Naive thymus-derived CD4-positive, alpha-beta T cell (primary cell): ENCODE results near the gene BEAN1. TPM values are rescaled to one million over a fixed set of nuclear protein-coding genes. Genes with fewer than 3 reads are reported as not detected.
A peak's percentile ranks its signal among the peaks of the same experiment; 100 is the strongest.

ENCODE experiments used
- ATAC-seq: fragments of 150-1000 bp; cut with Tn5 transposase; 2 replicates; pipeline ENCODE4 v1.10.0; 2021; ENCODE audit warnings: mild to moderate bottlenecking, moderate library complexity
- CTCF ChIA-PET: fragments of 350-600 bp; sonication (Branson Sonifier 250); formaldehyde crosslinking; loops from one replicate; lab custom pipeline; 2021; ENCODE audit warnings: antibody characterized with exemption; lab: Charles Lee
- POLR2A ChIA-PET: fragments of 350-600 bp; sonication (Branson Sonifier 250); formaldehyde crosslinking; loops from one replicate; lab custom pipeline; 2021; ENCODE audit warnings: antibody characterized with exemption, inconsistent platforms; lab: Charles Lee
- DNase-seq, 9 donors: peaks; one replicate each; pipeline versions ENCODE4 v3.0.0 to v3.0.0-alpha.2; 2020 to 2022; ENCODE audit warnings: mixed read lengths in 1 of 9
- H3K27ac ChIP-seq: one replicate; pipeline ENCODE4 v1.7.0; 2013; ENCODE audit warnings: mild to moderate bottlenecking, low read depth, low read length, moderate library complexity
- H3K27me3 ChIP-seq, 2 donors: one replicate each; pipeline ENCODE4 v1.7.0; 2013; ENCODE audit warnings: low read length in 2 of 2, mild to moderate bottlenecking in 2 of 2, moderate library complexity in 2 of 2; ENCODE audit not compliant: control insufficient read depth in 2 of 2, insufficient read depth in 2 of 2
- H3K36me3 ChIP-seq, 3 experiments: 1 replicate in 2 of 3; 2 replicates in 1 of 3; pipeline ENCODE4 v1.7.0; 2013; ENCODE audit warnings: low read length in 3 of 3, mild to moderate bottlenecking in 3 of 3, moderate library complexity in 1 of 3; ENCODE audit not compliant: insufficient read depth in 3 of 3, control insufficient read depth in 2 of 3
- H3K4me1 ChIP-seq, 2 donors: one replicate each; pipeline ENCODE4 v1.7.0; 2013; ENCODE audit warnings: low read length in 2 of 2, mild to moderate bottlenecking in 2 of 2, moderate library complexity in 1 of 2; ENCODE audit not compliant: control insufficient read depth in 2 of 2, insufficient read depth in 2 of 2
- H3K4me3 ChIP-seq: 2 replicates; pipeline ENCODE4 v1.7.0; 2013; ENCODE audit warnings: mild to moderate bottlenecking, low read length
- H3K9me3 ChIP-seq, 3 experiments: 1 replicate in 2 of 3; 2 replicates in 1 of 3; pipeline ENCODE4 v1.7.0; 2013; ENCODE audit warnings: low read length in 3 of 3; ENCODE audit not compliant: control insufficient read depth in 2 of 3
- H3K27ac Mint-ChIP-seq, 9 donors: one replicate each; pipeline ENCODE4 v1.8.0; 2020 to 2022; ENCODE audit warnings: mixed read lengths in 9 of 9, mild to moderate bottlenecking in 8 of 9, moderate library complexity in 5 of 9, inconsistent platforms in 2 of 9
- H3K27me3 Mint-ChIP-seq, 5 donors: one replicate each; pipeline ENCODE4 v1.8.0; 2021 to 2022; ENCODE audit warnings: mixed read lengths in 5 of 5, mild to moderate bottlenecking in 1 of 5
- H3K36me3 Mint-ChIP-seq, 5 donors: one replicate each; pipeline ENCODE4 v1.8.0; 2020 to 2022; ENCODE audit warnings: mixed read lengths in 5 of 5, mild to moderate bottlenecking in 3 of 5, inconsistent platforms in 1 of 5
- H3K4me1 Mint-ChIP-seq, 7 donors: one replicate each; pipeline ENCODE4 v1.8.0; 2020 to 2022; ENCODE audit warnings: mixed read lengths in 7 of 7, mild to moderate bottlenecking in 3 of 7, inconsistent platforms in 1 of 7
- H3K4me3 Mint-ChIP-seq, 10 donors: one replicate each; pipeline ENCODE4 v1.8.0; 2020 to 2022; ENCODE audit warnings: mild to moderate bottlenecking in 10 of 10, mixed read lengths in 10 of 10, moderate library complexity in 6 of 10, inconsistent platforms in 2 of 10
- H3K9me3 Mint-ChIP-seq, 11 donors: one replicate each; pipeline ENCODE4 v1.8.0; 2020 to 2022; ENCODE audit warnings: mixed read lengths in 11 of 11, mild to moderate bottlenecking in 4 of 11, inconsistent platforms in 1 of 11, moderate library complexity in 1 of 11
- intact Hi-C, 2 donors: fragments of 100-400 bp; cut with micrococcal nuclease; formaldehyde crosslinking; loops; one replicate each; pipeline ENCODE4 v1.15.1; 2023
- polyA plus RNA-seq, 2 donors: library from polyadenylated mRNA; unstranded; fragments of 300-500 nt; fragmentation: Illumina TruSeq; gene quantifications; one replicate each; pipeline ENCODE4 v1.2.3, GENCODE V29; 2021
- total RNA-seq, 6 experiments: library from RNA in 5 of 6; stranded (reverse) in 5 of 6; gene quantifications; 1 replicate in 5 of 6; 2 replicates in 1 of 6; pipeline ENCODE4 v1.2.3 and lab custom pipeline; 2021 to 2026

BEAN1 gene
- total and polyA plus RNA-seq, 7 experiments from 2014 or later: not detected

DNA sequence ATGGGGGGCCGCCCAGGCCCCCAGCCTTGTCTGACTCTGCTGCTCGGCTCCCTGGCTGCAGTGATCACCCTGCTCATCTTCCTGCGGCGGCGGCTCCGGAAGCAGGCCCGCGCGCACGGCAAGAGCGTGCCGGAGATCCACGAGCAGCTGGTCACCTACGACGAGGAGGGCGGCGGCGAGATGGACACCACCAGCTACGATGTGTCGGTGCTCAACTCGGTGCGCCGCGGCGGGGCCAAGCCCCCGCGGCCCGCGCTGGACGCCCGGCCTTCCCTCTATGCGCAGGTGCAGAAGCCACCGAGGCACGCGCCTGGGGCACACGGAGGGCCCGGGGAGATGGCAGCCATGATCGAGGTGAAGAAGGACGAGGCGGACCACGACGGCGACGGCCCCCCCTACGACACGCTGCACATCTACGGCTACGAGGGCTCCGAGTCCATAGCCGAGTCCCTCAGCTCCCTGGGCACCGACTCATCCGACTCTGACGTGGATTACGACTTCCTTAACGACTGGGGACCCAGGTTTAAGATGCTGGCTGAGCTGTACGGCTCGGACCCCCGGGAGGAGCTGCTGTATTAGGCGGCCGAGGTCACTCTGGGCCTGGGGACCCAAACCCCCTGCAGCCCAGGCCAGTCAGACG is 24.4 kb upstream of the BEAN1 start:
- H3K4me3 Mint-ChIP-seq: no peak overlapping the region
- DNase-seq: no peak
- H3K36me3 ChIP-seq: no peaks in the 10 kb centered on the region

GRCh38 chr16:66403531-66404145 is 23.5 kb upstream of the BEAN1 start:
- DNase-seq: no peak
- intact Hi-C loops: no loop called here
- Mint-ChIP-seq H3K27ac (no peak overlapping the region), H3K27me3 (peaks cover 0 to 21% (median 6%) of the 10 kb centered on the region in 5 donors), H3K4me3 (no peak overlapping the region), H3K36me3 (peaks cover 0 to 5% (median 0%) of the 10 kb centered on the region in 5 donors), H3K9me3 (peaks cover 0 to 4% (median 0%) of the 10 kb centered on the region in 11 donors), H3K4me1 (peaks cover 8 to 20% (median 15%) of the 10 kb centered on the region in 7 donors)
- H3K27ac ChIP-seq: no peak overlapping the region
- POLR2A ChIA-PET: no interaction called here
- no peak overlapping the region for H3K4me3 ChIP-seq
- no peak for ATAC-seq
- CTCF ChIA-PET: interaction anchor here (1.4 to 5.9 kb wide), 2 partner anchors 80 to 200 kb away, joined by 3 to 84 read pairs; no protein-coding TSS in a partner anchor
- H3K4me1 ChIP-seq: peaks cover 13 to 14% of the 10 kb centered on the region in 2 donors
- H3K36me3 ChIP-seq: no peaks in the 10 kb centered on the region
- no peaks in the 10 kb centered on the region for H3K27me3 ChIP-seq
- no peaks in the 10 kb centered on the region for H3K9me3 ChIP-seq

More for the DNA sequence above, 24.4 kb upstream of the BEAN1 start:
- H3K9me3 ChIP-seq: no peaks in the 10 kb centered on the region
- Mint-ChIP-seq H3K9me3 (peaks cover 0 to 4% (median 0%) of the 10 kb centered on the region in 11 donors), H3K27ac (no peak overlapping the region), H3K27me3 (peaks cover 0 to 21% (median 10%) of the 10 kb centered on the region in 5 donors), H3K36me3 (no peaks in the 10 kb centered on the region), H3K4me1 (peaks cover 4 to 10% (median 6%) of the 10 kb centered on the region in 7 donors)
- CTCF ChIA-PET: no interaction called here
- no peak overlapping the region for H3K27ac ChIP-seq
- peaks cover 6 to 7% of the 10 kb centered on the region in 2 donors for H3K4me1 ChIP-seq
- POLR2A ChIA-PET: no interaction called here
- H3K4me3 ChIP-seq: no peak overlapping the region
- no peaks in the 10 kb centered on the region for H3K27me3 ChIP-seq
- intact Hi-C loops: no loop called here
- ATAC-seq: no peak

- Mint-ChIP-seq H3K27ac (peak overlapping the region in 1 of 9 donors; percentile 52), H3K4me1 (peaks cover 14 to 32% (median 30%) of the 10 kb centered on the region in 7 donors), H3K27me3 (peaks cover 0 to 21% (median 5%) of the 10 kb centered on the region in 5 donors), H3K36me3 (peaks cover 0 to 15% (median 6%) of the 10 kb centered on the region in 5 donors), H3K4me3 (no peak overlapping the region), H3K9me3 (peaks cover 0 to 4% (median 0%) of the 10 kb centered on the region in 11 donors)
- Histone ChIP-seq H3K36me3 (no peaks in the 10 kb centered on the region), H3K9me3 (no peaks in the 10 kb centered on the region), H3K27me3 (no peaks in the 10 kb centered on the region), H3K4me1 (peaks cover 19 to 27% of the 10 kb centered on the region in 2 donors), H3K27ac (no peak overlapping the region), H3K4me3 (no peak overlapping the region)
- ATAC-seq (no peak), DNase-seq (no peak)
- intact Hi-C loops: loop anchor here in 1 of 2 donors (5.0 kb wide), 1 partner anchor 292 kb away; the partner anchor contains the start of gene CMTM4
- ChIA-PET CTCF (interaction anchor here (0.6 to 5.9 kb wide), 19 partner anchors 10 to 1861 kb away, joined by 3 to 84 read pairs (median 4); partner anchors contain the start of gene CMTM3), POLR2A (no interaction called here)
Measured at GRCh38 chr16:66405057-66405783, 21.9 kb upstream of the BEAN1 start.

DNA sequence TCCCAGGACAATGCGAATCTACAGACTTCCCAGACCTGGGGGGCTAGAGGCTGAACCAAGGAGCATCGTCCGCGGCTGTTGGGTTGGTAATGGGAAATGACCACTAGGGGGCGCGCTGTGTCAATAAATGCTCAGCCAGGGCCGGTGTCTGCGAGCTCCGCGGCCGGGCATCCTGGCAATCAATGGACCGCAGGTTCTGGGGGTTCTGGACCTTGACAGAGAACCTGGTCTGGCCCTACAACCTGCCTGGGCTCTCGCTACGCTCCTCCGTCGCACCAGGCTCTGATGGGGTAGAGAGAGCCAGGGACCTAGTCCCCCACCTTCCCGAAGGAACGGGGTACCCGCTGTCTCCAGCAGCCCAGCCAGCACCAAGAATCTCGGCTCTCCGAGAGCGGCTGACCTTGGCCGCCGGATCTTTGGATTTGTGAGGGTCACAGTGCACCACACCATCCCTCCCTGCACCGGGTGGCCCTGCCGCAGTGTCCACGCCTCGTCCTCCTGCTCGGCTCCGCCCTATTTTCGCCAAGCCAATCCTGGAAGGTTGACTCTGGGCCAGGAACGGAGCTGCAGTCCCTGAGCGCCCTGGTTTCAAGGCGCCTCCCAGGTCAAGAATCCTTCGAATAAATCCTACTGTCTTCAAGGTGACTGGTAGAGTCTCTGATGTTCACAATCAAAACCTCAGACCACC is 20.4 kb upstream of the BEAN1 start:
- Mint-ChIP-seq H3K36me3 (peaks cover 8 to 29% (median 21%) of the 10 kb centered on the region in 5 donors), H3K4me3 (peak overlapping the region; percentile 86 to 94 (median 89)), H3K9me3 (peaks cover 0 to 9% (median 7%) of the 10 kb centered on the region in 11 donors), H3K27me3 (peaks cover 0 to 24% (median 5%) of the 10 kb centered on the region in 5 donors), H3K27ac (peak overlapping the region; percentile 34 to 97 (median 79)), H3K4me1 (peaks cover 14 to 40% (median 33%) of the 10 kb centered on the region in 7 donors)
- CTCF ChIA-PET: interaction anchor here (0.6 to 5.9 kb wide), 21 partner anchors 8 to 466 kb away, joined by 3 to 84 read pairs (median 6); partner anchors contain the start of genes CKLF, CMTM3 and DYNC1LI2
- peaks cover 19 to 27% of the 10 kb centered on the region in 2 donors for H3K4me1 ChIP-seq
- peak; percentile 90 for ATAC-seq
- H3K36me3 ChIP-seq: peaks cover 0 to 7% (median 0%) of the 10 kb centered on the region in 3 experiments
- intact Hi-C loops: loop anchor here (1.0 to 5.0 kb wide), 13 partner anchors 72 to 467 kb away; partner anchors contain the start of genes CMTM3 (in 2 of the 2), CMTM4 (in 1 of the 2) and DYNC1LI2 (in 1 of the 2)
- H3K4me3 ChIP-seq: peak overlapping the region; percentile 76
- peak; percentile 70 to 92 (median 84) for DNase-seq
- POLR2A ChIA-PET: interaction anchor here (0.6 to 1.8 kb wide), 9 partner anchors 68 to 462 kb away, joined by 3 to 10 read pairs (median 3); partner anchors contain the start of gene CKLF
- no peak overlapping the region for H3K27ac ChIP-seq
- H3K27me3 ChIP-seq: no peaks in the 10 kb centered on the region
- H3K9me3 ChIP-seq: no peaks in the 10 kb centered on the region

- CTCF ChIA-PET: interaction anchor here (0.5 to 5.9 kb wide), 11 partner anchors 13 to 464 kb away, joined by 3 to 84 read pairs (median 4); partner anchors contain the start of gene DYNC1LI2
- peak overlapping the region; percentile 60 for H3K27ac ChIP-seq
- Mint-ChIP-seq H3K9me3 (peaks cover 0 to 21% (median 11%) of the 10 kb centered on the region in 11 donors), H3K27ac (peak overlapping the region; percentile 88 to 99 (median 94)), H3K36me3 (peaks cover 8 to 30% (median 28%) of the 10 kb centered on the region in 5 donors), H3K27me3 (peaks cover 0 to 24% (median 5%) of the 10 kb centered on the region in 5 donors), H3K4me1 (peaks cover 14 to 40% (median 33%) of the 10 kb centered on the region in 7 donors), H3K4me3 (peak overlapping the region; percentile 83 to 99 (median 91))
- no peaks in the 10 kb centered on the region for H3K27me3 ChIP-seq
- H3K4me3 ChIP-seq: peak overlapping the region; percentile 52
- POLR2A ChIA-PET: interaction anchor here (0.7 to 1.8 kb wide), 9 partner anchors 67 to 198 kb away, joined by 3 to 10 read pairs (median 4); partner anchors contain the start of gene CKLF
- ATAC-seq (peak; percentile 76), DNase-seq (peak in 7 of 9 donors; percentile 57 to 77 (median 71))
- H3K9me3 ChIP-seq: peaks cover 0 to 5% (median 0%) of the 10 kb centered on the region in 3 experiments
- intact Hi-C loops: loop anchor here (1.0 to 5.0 kb wide), 7 partner anchors 20 to 289 kb away; partner anchors contain the start of gene CMTM4 (in 1 of the 2)
- peaks cover 0 to 7% (median 0%) of the 10 kb centered on the region in 3 experiments for H3K36me3 ChIP-seq
- H3K4me1 ChIP-seq: peaks cover 19 to 27% of the 10 kb centered on the region in 2 donors
Measured at GRCh38 chr16:66408163-66409048, 18.7 kb upstream of the BEAN1 start.
